Colon (tissue), 2 donors: ENCODE measurements around the gene KLKB1.
"Not testable (repeated sequence)": the region's sequence is repeated elsewhere in the genome, so short reads cannot be mapped to it uniquely, and the experiment has no call there.

Source experiments
- FAIRE-seq: peaks from 2 replicates; lab custom pipeline; 2012; peaks lifted over from hg19 to GRCh38; lab: Jason Lieb, UNC
- donor health status: control.
- donor health status: control.

KLKB1 gene

DNA sequence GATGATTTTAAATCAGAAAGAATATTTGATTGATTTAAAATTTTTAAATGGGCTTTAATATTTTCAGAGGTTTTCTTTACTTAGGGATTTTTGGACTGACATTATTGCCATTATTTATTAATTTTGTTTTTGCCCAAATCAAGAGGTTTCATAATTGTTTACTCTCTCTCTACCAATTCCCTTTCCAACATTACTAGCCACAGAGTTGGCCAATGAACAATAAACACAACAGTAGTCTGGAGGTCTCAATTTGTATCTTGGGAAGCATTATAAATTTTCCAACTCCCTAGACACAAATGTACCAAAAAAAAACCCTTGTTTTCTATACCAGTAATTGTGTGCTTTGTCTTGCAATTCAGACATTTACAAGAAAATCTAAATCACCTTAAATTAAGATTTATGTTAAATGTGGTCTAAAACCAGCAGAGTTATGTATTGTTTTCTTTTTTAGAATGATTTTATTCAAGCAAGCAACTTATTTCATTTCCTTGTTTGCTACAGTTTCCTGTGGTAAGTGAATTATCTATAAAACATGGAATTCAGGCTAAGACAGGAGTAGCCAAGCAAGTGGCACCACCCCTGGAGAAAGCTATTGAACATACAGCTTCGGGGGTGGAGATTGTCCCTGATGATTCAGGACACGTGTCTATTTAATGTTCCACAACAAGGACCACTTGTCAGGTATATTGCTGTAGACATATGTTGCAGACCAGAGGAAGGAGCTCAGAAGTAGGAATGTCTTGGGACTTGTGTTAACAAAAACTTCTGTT lies 622 bp downstream of the KLKB1 start:
- no peak for FAIRE-seq

DNA sequence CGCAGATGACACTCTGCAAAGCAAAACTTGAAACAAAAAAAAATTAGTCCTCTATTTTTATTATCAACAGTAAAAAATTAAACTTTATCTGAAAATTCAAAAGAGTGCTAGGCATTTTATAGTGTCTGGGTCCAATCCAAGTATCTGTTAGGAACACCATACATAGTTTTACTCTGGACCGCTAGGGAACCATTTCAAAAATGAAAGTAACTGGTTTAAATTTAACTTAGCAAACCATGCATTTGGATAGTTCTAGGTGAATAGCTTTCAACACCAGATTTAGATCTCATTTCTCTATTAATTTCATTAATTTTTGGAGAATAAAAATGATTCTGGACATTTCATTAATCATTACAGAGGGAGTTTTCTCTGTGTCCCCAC lies 1.2 kb downstream of the KLKB1 start:
- FAIRE-seq = no peak

DNA sequence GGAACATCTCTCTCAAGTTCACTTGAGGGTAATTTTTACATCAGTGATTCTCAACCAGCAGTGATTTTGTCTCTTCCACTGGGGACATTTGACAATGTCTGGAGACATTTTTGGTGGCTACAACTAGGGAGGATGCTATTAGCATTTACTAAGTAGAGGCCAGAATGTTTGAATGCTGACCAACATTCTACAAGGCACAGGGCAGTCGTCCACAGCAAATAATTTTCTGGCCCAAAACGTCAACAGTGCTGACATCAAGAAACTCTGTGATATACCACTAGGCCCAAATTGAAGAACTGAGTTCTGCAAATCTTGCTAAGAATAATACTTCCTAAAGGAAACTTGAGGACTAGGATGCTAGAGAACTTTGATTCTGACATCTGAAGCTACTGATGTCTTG lies 7.1 kb downstream of the KLKB1 start:
- no peak for FAIRE-seq

DNA sequence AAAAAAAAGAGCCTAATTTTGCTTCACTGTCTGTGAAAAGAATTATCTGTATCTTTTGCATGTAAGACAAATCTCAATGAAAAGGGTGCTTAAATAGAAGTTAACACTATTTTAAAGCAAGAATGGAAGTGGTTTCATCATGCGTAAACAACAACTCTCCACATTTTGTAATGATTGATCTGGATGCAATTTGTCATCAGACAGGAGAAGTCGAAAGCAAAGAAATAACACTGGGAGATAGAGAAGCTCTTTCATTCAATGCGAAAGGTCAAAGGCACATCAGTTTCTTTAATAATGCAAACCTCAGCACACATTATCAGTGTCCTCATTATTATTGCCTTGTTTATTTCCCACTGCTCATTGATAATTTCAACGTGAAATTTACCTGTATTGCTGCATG lies 8.8 kb downstream of the KLKB1 start:
- no peak for FAIRE-seq

DNA sequence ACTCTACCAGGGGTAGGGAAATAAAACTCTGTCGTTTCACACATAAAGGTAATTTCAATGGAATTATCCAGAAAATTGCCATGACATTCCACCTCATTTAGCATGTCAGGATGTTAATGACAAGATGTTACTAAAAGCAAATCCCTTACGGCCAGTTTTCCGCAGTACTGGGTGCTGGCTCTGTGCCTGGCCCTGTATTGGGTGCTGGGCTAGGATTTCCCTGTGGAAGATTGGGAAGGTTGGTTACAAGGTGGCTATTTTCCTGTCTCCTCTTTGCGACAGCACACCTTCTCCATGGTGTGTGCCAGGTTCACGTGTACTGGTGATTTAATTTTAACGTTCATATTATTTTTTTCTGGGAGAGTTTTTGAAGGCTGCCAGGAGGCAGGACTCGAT lies 13.1 kb downstream of the KLKB1 start:
- no peak for FAIRE-seq

DNA sequence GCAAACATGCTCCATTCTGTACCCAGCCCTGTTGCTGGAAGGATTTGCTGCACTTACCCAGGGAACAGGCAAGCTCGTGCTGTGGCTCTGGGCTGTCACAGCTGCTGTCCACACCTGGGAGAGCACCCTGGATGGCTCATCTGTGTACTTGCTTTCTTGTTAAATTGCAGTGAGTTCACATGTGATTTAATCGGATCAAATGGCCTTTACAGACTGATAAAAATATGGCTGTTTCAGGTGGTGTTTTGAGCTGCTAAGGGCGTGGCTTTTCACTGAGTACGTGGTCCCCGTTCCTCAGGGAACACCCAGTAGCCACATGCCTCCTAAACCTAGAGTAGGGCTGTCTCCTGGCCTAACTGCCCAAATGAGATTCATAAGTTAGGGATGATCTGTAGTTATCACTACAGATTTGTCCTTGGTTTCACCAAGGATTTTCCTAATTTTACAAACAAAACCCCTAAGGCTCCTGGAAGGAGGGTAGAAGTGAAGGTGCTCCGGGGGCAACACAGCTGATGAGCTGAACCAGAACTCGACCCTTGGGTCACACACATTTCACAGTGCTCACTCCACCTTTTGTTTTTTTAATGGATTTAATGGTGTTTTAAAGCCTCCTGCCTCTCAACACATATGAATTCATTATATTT lies 13.7 kb downstream of the KLKB1 start:
- FAIRE-seq = no peak

DNA sequence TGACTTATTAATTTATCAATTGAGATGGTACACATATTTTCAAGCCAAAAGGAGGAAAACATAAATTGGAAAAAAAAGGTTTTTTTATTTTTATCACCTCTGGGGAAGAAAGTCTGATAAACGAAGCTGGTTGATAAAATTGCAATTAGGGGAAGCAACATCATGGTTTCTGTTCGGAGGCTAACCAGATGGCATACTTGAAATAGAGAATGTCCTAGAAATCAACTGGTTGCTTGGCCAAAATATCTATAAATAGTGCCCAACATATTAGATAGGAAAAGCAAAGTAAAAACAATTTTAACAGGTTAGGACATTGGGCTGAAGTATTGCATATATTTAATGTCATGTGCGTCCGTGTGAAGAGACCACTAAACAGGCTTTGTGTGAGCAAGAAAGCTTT lies 14.3 kb downstream of the KLKB1 start:
- FAIRE-seq = no peak

DNA sequence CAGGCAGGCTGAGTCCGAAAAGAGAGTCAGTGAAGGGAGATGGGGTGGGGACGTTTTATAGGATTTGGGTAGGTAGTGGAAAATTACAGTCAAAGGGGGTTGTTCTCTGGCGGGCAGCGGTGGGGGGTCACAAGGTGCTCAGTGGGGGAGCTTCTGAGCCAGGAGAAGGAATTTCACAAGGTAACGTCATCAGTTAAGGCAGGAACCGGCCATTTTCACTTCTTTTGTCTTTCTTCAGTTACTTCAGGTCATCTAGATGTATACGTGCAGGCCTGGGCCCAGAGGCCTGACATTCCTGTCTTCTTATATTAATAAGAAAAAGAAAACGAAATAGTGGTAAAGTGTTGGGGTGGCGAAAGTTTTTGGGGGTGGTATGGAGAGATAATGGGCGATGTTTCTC lies 14.7 kb downstream of the KLKB1 start:
- FAIRE-seq = not testable (repeated sequence)

DNA sequence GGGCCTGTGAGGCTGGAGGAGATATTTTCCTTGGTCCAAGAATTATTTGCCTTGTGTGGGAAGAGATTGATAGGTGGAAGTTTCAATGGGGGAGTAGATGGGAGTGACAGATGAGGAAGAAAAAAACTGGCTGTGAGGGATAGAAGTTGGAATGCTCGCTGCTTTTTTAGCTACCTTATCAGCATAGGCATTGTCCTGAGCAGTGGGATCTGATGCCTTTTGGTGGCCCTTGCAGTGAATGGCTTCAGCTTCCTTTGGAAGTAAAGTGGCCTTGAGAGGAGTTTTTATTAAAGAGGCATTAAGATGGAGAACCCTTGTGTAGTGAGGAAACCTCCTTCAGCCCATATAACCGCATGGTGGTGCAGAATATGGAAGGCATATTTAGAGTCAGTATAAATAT lies 16.0 kb downstream of the KLKB1 start:
- no peak for FAIRE-seq

DNA sequence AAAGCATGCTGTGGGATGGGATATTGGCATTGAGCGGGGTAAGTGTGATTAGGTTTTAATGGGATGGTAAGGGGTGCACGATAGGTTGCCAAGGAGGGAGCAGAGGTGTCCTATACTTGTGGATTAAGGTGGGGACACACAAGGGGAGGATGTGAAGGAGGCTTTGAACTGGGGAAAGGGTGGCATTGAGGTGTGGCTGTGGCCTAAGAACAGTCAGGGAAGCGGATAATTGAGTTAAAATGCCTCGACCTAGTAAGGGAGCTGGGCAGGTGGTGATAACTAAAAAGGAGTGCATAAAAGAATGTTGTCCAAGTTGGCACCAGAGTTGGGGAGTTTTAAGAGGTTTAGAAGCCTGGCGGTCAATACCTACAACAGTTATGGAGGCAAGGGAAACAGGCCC lies 17.5 kb downstream of the KLKB1 start:
- FAIRE-seq = no peak

DNA sequence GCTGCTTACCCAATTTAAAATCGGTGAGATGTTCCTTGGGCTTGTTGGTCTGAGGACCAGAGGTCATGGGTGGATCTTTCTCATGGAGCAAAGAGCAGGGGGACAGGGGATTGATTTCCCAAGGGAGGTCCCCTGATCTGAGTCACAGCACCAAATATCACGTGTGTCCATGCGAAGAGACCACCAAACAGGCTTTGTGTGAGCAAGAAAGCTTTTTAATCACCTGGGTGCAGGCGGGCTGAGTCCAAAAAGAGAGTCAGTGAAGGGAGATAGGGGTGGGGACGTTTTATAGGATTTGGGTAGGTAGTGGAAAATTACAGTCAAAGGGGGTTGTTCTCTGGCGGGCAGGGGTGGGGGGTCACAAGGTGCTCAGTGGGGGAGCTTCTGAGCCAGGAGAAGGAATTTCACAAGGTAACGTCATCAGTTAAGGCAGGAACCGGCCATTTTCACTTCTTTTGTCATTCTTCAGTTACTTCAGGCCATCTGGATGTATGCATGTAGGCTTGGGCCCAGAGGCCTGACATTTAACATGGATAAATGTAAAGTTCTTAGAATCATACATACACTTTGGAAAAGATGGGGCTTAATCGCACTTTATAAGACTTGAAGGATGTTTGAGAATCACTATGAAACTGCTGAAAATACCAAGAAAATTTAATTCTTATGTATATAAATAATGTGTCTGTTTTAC lies 19.9 kb downstream of the KLKB1 start:
- not testable (repeated sequence) for FAIRE-seq

DNA sequence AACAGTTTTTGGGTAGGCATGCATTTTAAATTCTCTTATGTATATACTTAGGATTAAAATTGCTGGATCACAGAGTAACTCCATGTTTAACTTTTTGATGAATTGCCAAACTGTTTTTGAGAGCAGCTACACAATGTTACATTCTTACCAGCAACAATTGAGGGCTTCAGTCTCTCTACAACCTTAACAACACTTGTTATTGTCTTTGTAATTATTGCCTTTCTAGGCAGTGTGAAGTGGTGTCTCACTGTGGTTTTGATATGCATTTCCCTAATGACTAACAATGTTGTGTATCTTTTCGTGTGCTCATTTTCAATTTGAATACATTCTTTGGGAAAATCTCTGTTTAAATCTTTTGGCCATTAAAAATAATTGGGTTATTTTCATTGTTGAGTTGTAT lies 21.3 kb downstream of the KLKB1 start:
- no peak for FAIRE-seq

DNA sequence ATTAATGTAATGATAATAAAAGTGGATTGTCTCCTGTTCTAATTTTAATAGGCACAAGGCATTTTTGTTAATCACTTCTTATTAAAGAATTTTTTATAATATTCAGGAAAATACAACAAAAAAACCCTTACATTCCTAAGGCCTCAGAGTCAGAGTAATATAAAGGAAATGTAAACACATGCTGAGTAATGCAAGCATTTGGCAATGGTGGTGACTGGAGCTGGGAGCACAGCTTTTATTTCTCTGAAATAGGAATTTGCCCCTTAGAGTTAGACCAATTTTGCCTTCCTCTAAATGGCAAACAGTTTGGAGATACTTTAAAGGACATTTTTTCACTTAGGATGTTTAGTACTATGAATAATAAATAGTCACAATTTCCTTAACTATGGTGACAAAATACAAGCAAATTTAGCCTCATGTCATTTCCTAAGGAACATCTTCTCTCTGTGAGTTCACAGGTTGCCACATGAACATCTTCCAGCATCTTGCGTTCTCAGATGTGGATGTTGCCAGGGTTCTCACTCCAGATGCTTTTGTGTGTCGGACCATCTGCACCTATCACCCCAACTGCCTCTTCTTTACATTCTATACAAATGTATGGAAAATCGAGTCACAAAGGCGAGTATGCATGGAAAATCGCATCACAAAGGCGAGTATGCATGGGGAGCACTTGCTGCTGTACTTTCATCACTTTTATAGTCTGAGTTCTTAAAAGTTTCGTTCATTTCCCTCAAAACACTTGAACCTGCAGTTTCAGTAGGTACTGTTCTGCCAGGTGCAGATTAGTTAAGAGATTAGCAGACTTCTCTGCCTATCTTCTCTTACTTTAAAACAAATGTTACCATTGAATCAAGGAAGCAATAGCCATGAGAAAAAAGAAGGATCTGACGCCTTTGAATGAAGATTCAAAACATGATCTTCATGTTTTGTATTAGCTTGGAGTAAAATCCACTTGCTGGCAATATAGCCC lies 22.8 kb downstream of the KLKB1 start:
- no peak for FAIRE-seq

DNA sequence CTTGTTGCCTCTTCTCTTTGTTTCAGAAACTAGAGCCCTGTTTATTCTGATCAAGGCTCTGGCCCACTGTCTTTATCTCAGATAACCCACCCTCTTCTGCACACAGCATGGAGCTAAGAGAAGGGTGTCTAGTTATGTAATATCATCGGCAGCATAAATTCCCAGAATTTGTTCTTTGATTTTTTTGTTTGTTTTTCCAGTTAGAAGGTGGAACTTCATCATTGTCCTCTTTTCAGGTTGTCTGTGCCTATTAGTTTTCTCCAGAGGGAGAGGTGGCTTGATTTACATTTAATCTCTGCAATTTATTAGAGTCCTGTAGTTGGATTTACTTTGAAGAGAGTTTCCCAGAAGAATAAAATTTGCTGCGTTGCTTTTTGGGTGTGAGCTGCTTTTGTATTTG lies 23.5 kb downstream of the KLKB1 start:
- FAIRE-seq = no peak

DNA sequence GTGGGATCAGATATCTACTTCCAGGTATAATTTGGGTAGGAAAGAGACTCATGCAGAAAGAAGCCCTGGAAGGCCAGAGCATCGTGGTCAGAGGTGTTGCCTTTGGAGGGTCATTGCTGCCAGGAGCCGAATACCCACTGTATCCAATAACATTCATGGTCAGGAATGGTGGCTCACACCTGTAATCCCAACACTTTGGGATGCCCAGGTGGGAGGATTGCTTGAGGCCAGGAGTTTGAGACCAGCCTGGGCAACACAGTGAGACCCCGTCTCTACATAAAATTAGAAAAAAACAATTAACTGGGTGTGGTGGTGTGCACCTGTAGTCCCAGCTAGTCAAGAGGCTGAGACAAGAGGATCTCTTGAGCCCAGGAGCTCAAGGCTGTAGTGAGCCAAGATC lies 27.8 kb downstream of the KLKB1 start:
- FAIRE-seq = no peak

DNA sequence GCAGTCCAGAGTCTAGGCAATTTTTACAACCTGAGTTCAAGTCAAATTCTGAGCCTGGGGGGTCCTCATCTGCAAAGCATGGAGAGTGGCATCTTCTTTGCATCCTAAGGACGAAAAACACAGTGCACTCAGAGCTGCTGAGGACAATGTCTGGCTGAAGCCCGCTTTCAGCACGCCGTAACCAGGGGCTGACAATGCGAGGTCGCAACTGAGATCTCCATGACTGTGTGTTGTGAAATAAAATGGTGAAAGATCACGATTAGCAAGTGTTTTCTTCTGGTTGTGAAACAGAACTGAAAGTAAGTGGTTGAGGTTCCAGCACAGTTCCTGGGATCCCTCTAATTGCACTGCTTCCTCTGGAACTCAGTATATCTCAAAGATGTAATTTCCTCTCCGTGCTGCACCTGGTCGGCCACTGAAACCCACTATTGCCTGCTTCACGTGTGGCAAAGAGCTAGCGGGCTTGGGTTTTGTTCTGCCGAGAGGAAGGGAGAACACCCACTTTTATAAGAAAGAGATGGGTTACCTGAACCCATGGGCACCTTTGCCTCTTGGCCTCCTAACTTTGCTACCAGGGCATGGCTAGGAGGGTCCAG lies 31.0 kb downstream of the KLKB1 start:
- FAIRE-seq = no peak

DNA sequence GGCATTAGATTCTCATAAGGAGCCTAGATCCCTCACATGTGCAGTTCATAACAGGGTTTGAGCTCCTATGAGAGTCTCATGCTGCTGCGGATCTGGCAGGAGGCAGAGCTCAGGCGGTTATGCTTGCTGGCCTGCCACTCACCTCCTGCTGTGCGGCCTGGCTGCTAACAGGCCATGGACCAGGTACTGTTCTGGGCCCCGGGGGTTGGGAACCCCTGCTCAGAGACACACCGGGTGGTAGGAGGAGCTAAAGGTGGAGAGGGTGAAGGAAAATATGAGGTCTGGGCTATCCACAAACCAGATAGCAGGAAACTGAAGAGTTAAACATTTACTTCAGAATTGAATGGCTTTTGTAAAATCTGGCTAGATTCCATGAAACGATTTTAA lies 32.8 kb downstream of the KLKB1 start:
- no peak for FAIRE-seq

DNA sequence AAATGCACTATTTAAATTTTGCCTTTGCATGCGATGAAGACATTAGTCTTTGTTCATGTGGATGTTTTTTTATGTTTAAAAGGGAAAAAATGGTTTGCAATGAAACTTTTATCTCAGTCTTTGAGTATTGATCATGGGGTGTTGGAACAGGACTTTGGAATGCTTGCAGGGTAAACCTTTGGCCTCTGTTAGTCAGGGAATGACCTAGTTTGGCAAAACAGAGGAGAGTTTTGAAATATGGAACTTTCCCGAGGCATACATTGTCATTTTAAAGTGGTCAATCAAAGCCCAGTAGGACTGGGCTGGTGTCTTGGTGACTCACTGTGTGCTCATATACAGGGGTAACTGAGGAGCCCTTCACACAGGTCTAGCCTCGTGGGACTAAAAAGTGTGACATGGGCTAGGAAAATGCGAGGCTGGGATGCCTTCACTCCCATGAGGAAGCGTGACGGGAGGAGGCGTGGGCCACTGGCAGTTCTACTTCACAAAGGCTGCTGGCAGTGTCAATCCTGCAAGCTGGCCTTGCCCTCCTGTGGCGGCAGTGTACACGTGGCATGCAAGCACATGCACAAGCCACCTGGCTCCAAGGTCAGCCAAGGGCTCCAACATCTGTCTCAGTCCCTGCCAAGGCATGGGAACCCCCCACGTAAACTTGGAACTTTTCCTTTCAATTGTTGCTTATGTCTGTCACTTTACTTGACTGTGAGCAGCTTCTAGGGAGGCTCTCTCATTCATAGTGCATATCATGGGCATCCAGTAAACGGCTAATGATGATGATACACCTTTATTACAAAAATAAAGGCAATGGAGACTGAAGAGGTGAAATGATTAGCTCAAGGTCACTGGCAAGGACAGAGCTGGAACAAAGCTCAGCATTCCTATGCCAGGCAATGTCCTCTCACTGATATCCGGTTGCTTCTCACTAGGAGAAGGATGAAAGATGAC lies 33.5 kb downstream of the KLKB1 start:
- FAIRE-seq = no peak

DNA sequence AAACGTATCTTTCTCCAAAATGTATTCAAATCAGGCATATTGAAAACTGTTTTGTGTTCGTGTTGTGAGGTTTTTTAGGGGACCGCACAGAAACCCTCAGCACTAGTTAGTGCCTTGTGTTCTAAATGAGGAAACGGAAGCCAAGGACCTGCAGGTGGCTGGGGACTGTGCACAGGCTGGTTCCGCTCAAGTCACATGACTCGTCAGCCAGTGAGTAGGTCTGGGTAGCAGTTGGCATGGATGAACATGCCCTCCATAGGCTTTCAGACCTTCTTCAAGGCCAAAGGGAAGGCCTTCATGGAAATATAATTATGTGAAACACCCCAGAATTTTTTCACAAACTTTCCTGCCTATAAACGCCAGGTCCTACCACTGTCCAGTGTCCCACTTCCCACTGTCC lies 37.4 kb downstream of the KLKB1 start:
- FAIRE-seq = no peak

DNA sequence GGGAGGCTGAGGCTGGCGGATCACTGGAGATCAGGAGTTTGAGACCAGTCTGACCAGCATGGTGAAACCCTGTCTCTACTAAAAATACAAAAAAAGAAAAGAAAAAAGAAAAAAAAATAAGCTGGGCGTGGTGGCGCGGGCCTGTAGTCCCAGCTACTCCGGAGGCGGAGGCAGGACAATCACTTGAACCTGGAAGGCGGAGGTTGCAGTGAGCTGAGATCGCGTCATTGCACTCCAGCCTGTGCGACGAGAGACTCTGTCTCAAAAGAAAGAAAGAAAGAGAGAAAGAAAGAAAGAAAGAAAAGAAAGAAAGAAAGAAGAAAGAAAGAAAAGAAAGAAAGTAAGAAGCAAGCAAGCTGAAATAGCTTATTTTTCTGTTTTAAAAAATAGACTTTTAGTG lies 37.9 kb downstream of the KLKB1 start:
- not testable (repeated sequence) for FAIRE-seq
